Tibial nerve (tissue), 4 donors: Measurements from ENCODE around the gene ANKFN1.

Experiments
- EP300 ChIP-seq, 2 donors: sonication (generic); formaldehyde crosslinking; IDR thresholded peaks; one replicate each; pipeline ENCODE4 v1.6.1; 2017; ENCODE audit warnings: antibody characterized with exemption in 2 of 2, mild to moderate bottlenecking in 1 of 2
- POLR2A ChIP-seq, 2 donors: fragments of 450-650 bp; IDR thresholded peaks; one replicate each; pipeline ENCODE4 v1.6.1; 2017; ENCODE audit warnings: antibody characterized with exemption in 2 of 2, mild to moderate bottlenecking in 2 of 2, moderate library complexity in 2 of 2
- TF ChIP-seq, protein P1 (sequence below), 5 experiments: fragments of 200-600 bp in 3 of 5; fragments of 450-650 bp in 2 of 5; sonication (generic) in 3 of 5; IDR thresholded peaks; one replicate each; pipeline ENCODE4 v1.5.1; 2016 to 2019; ENCODE audit warnings: antibody characterized with exemption in 5 of 5, mild to moderate bottlenecking in 3 of 5, moderate library complexity in 2 of 5

DNA sequence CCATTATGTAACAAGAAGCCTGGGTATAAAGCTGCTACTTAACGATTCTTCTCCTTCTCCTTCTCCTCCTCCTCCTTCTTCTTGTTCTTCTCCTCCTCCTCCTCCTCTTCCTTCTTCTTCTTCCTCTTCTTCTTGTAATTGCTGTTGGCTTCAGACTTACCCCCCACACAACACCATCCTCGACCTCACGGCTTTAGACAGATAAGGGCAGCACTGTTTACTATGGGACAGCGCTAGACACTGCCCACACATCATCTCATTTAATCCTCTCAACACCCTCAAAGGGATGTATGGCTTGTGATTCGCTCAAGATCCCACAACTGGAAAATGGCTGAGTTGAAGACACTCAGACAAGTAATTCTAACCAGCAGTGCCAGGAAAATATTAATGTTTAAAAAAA lies 379.7 kb downstream of the ANKFN1 start:
- TF ChIP-seq, protein P1, sequence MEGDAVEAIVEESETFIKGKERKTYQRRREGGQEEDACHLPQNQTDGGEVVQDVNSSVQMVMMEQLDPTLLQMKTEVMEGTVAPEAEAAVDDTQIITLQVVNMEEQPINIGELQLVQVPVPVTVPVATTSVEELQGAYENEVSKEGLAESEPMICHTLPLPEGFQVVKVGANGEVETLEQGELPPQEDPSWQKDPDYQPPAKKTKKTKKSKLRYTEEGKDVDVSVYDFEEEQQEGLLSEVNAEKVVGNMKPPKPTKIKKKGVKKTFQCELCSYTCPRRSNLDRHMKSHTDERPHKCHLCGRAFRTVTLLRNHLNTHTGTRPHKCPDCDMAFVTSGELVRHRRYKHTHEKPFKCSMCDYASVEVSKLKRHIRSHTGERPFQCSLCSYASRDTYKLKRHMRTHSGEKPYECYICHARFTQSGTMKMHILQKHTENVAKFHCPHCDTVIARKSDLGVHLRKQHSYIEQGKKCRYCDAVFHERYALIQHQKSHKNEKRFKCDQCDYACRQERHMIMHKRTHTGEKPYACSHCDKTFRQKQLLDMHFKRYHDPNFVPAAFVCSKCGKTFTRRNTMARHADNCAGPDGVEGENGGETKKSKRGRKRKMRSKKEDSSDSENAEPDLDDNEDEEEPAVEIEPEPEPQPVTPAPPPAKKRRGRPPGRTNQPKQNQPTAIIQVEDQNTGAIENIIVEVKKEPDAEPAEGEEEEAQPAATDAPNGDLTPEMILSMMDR (IDR thresholded peaks at IDR 0.05): no peak
- TF ChIP-seq EP300 (IDR thresholded peaks at IDR 0.05): no peak
- no peak for TF ChIP-seq POLR2A (IDR thresholded peaks at IDR 0.05)
